Measurements from ENCODE around the gene FAM149A. TPM values are rescaled to one million over a fixed set of nuclear protein-coding genes. Genes with fewer than 3 reads are reported as not detected.

The FAM149A gene
- total RNA-seq, 1 donor from 2014 or later = 13.6 TPM

- Mint-ChIP-seq H3K4me3 (no peak overlapping the region), H3K9me3 (no peaks in the 10 kb centered on the region), H3K27me3 (ENCODE audit: low read depth) (no peaks in the 10 kb centered on the region), H3K4me1 (peaks cover 15% of the 10 kb centered on the region), H3K27ac (no peak overlapping the region), H3K36me3 (no peaks in the 10 kb centered on the region)
- peak; percentile 54 for TF ChIP-seq CTCF (IDR thresholded peaks at IDR 0.05; ENCODE audit: unreplicated experiment)
- no peak for DNase-seq (ENCODE audit: low spot score in 2 of 2, unreplicated experiment in 2 of 2)
Observed at GRCh38 chr4:186137196-186137794, 32.8 kb downstream of the FAM149A start.

GRCh38 chr4:186144198-186144945 lies 39.9 kb downstream of the FAM149A start:
- no peaks in the 10 kb centered on the region for H3K9me3 Mint-ChIP-seq
- H3K4me1 Mint-ChIP-seq = peaks cover 16% of the 10 kb centered on the region
- peak overlapping the region; percentile 86 for H3K27ac Mint-ChIP-seq
- no peaks in the 10 kb centered on the region for H3K36me3 Mint-ChIP-seq
- H3K4me3 Mint-ChIP-seq = peak overlapping the region; percentile 82
- DNase-seq (ENCODE audit: low spot score in 2 of 2, unreplicated experiment in 2 of 2) = peak; percentile 56 to 76
- peaks cover 14% of the 10 kb centered on the region for H3K27me3 Mint-ChIP-seq (ENCODE audit: low read depth)
- TF ChIP-seq CTCF (IDR thresholded peaks at IDR 0.05; ENCODE audit: unreplicated experiment) = no peak

GRCh38 chr4:186144946-186145569 lies 40.6 kb downstream of the FAM149A start:
- Mint-ChIP-seq H3K4me1 (peaks cover 16% of the 10 kb centered on the region), H3K36me3 (no peaks in the 10 kb centered on the region), H3K9me3 (no peaks in the 10 kb centered on the region), H3K4me3 (peak overlapping the region; percentile 84), H3K27ac (peak overlapping the region; percentile 61), H3K27me3 (ENCODE audit: low read depth) (peaks cover 14% of the 10 kb centered on the region)
- TF ChIP-seq CTCF (IDR thresholded peaks at IDR 0.05; ENCODE audit: unreplicated experiment) = no peak
- DNase-seq (ENCODE audit: low spot score in 2 of 2, unreplicated experiment in 2 of 2) = peak; percentile 36 to 75

- H3K9me3 Mint-ChIP-seq = no peaks in the 10 kb centered on the region
- H3K27me3 Mint-ChIP-seq (ENCODE audit: low read depth) = peaks cover 14% of the 10 kb centered on the region
- no peak overlapping the region for H3K27ac Mint-ChIP-seq
- DNase-seq (ENCODE audit: low spot score in 2 of 2, unreplicated experiment in 2 of 2) = no peak
- peaks cover 3% of the 10 kb centered on the region for H3K36me3 Mint-ChIP-seq
- H3K4me3 Mint-ChIP-seq = no peak overlapping the region
- no peak for TF ChIP-seq CTCF (IDR thresholded peaks at IDR 0.05; ENCODE audit: unreplicated experiment)
- H3K4me1 Mint-ChIP-seq = peaks cover 16% of the 10 kb centered on the region
Observed at GRCh38 chr4:186146458-186146857, 42.0 kb downstream of the FAM149A start.

GRCh38 chr4:186148336-186148975 lies 44.0 kb downstream of the FAM149A start:
- no peak overlapping the region for H3K4me3 Mint-ChIP-seq
- DNase-seq (ENCODE audit: low spot score in 2 of 2, unreplicated experiment in 2 of 2) = no peak
- no peak for TF ChIP-seq CTCF (IDR thresholded peaks at IDR 0.05; ENCODE audit: unreplicated experiment)
- no peak overlapping the region for H3K27ac Mint-ChIP-seq
- no peaks in the 10 kb centered on the region for H3K9me3 Mint-ChIP-seq
- peaks cover 14% of the 10 kb centered on the region for H3K27me3 Mint-ChIP-seq (ENCODE audit: low read depth)
- peaks cover 12% of the 10 kb centered on the region for H3K36me3 Mint-ChIP-seq
- H3K4me1 Mint-ChIP-seq = peaks cover 16% of the 10 kb centered on the region
